ENCODE data around the gene EIF5.

The EIF5 gene

DNA sequence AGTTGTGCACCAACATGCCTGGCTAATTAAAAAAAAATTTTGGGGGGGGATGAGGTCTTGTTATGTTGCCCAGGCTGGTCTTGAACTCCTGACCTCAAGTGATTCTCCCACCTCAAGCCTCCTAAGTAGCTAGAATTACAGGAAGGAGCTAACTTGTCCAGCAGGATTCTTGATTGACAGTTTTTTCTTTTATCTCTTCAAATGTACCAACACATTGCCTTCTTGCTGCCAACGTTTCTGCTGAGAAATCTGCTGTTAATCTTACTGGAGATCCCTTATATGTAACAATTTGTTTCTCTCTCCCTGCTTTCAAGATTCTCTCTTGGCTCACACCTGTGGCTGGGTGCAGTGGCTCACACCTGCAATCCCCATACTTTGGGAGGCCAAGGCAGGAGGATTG is 28.7 kb downstream of the EIF5 start:
- no peak for DNase-seq (ENCODE audit: low read depth in 1 of 2, low spot score in 1 of 2)

DNA sequence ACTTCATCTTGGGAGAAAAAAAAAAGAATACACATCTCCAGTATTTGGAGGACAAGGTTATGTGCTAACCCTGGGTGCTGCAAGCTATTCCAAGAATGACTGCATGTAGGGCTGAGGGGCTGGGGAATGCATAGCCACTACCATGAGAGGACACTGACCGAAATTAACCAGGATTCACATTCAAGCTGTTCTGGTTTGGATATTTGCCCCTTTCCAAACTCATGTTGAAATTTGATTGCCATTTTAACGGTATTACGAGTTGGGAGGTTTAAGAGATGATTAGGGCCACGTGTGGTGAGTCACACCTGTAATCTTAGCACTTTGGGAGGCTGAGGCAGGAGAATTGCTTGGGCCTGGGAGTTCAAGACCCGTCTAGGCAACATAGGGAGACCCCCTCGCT is 32.7 kb downstream of the EIF5 start:
- no peak for DNase-seq (ENCODE audit: low read depth in 1 of 2, low spot score in 1 of 2)

DNA sequence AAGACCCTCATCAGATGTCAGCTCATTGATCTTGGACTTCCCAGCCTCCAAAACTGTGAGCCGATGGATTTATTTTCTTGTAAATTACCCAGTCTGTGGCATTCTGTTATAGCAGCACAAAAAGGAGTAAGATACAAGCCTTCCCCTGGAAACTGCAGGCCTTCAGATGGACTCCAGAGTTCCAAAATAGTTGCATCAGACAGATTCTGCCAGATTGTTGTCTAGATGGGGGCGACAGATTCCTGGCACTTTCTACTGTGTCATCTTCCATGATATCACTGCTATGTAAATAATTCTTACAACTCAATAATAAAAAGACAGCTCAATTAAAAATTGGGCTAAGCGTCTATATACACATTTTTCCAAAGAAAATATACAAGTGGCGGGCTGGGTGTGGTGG is 34.0 kb downstream of the EIF5 start:
- no peak for DNase-seq (ENCODE audit: low read depth in 1 of 2, low spot score in 1 of 2)

DNA sequence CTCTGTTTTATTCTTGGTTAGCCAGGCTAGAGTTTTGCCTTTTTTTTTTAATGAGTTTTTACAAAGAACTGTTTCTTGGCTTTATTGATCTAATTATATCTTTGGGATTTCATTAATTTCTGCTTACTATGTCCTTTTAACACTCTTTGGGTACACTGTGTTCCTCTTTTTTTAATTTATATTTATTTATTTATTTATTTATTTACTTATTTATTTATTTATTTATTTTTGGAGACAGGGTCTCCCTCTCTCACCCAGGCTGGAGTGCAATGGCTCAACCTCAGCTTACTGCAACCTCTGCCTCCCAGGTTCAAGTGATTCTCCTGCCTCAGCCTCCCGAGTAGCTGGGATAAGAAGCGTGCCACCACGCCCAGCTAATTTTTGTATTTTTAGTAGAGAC is 36.0 kb downstream of the EIF5 start:
- no peak for DNase-seq (ENCODE audit: low read depth in 1 of 2, low spot score in 1 of 2)

DNA sequence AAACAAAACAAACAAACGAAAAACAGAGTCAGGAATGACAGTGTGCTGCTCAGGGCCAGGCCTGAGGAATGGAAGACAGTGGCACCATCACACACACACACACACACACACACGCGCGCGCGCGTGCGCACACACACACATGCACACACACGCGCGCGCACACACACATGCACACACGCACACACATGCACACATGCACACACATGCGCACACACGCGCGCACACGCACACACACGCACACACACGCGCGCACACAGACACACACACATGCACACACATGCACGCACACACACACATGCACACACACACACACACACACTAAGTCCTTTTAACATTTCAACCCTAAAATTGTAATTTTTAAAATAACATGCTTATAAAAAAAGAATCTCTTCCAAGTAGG is 38.0 kb downstream of the EIF5 start:
- no peak for DNase-seq (ENCODE audit: low read depth in 1 of 2, low spot score in 1 of 2)

DNA sequence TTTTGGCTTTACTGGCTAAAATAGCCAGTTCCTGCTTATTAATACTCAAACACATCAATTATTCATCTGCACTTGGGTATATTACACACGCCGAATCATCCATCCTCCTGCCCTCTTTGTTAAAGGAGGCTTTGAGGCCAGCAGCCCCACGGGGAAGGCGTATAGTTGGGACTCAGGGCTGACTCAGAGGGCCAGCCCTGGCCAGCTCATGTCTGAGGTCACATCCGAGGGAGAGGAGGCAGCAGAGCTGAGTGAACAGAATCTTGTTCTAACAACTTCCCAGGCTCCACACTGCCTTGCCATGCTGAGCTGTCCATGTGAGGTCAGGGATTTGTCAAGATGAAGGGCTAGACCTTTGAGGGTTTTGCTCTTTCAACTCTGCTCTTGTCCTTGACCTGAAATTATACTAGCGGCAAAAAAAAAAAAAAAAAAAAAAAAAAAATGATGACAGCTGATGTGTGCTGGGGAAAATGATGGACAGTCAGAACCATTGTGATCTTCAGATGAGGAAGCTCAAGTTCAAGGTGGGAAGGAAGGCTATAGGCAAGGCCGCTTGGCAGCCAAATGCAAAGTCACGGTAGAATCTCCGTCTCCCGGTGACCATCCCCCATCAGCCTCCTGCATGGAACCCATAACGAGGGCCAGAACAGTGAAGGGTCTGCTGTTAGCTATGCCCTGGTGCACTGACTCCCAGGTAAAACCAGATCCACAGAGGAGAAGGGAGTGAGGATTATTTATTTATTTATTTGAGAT is 38.7 kb downstream of the EIF5 start:
- DNase-seq (ENCODE audit: low read depth in 1 of 2, low spot score in 1 of 2): no peak

DNA sequence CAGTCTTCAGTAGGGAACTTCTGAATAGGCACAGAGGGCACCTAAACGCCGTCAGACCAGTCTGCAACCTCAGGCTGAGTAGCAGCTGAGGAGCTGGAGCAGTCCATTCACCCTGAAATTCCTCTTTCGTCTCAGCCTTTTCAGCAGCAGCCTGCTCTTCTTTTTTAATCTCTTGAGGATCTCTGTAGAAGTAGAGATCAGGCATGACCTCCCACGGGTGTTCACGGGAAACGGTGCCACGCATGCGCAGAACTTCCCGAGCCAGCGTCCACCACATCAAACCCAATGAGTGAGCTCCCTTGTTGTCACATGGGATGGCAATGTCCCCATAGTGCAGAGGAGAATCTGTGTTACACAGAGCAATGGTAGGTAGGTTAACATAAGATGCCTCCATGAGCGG is 40.1 kb downstream of the EIF5 start:
- DNase-seq (ENCODE audit: low read depth in 1 of 2, low spot score in 1 of 2): no peak

DNA sequence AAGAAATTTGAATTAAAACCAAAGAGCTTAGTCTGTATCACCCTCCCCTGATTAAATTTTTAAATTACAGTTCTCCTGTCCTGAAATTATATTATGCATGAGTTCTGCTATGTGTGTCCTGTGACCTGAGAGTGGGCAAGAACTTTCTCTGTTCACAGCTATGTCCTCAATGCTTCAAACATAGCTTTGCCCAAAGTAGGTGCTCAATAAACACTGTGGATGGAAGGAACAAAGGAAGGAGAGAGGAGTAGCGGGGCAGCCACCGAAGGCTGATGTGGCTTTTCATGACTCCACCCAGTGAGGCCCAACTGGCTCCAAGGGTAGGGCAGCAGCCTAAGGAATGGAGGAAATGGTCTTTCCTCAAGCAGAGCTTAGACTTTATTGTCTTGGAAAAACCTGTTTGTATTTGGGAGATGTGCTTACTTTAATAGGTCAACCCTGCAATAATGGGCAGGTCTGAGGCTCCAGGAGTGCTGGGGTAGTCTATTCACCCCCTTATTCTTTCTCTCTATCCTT is 43.5 kb downstream of the EIF5 start:
- DNase-seq (ENCODE audit: low read depth in 1 of 2, low spot score in 1 of 2): no peak

DNA sequence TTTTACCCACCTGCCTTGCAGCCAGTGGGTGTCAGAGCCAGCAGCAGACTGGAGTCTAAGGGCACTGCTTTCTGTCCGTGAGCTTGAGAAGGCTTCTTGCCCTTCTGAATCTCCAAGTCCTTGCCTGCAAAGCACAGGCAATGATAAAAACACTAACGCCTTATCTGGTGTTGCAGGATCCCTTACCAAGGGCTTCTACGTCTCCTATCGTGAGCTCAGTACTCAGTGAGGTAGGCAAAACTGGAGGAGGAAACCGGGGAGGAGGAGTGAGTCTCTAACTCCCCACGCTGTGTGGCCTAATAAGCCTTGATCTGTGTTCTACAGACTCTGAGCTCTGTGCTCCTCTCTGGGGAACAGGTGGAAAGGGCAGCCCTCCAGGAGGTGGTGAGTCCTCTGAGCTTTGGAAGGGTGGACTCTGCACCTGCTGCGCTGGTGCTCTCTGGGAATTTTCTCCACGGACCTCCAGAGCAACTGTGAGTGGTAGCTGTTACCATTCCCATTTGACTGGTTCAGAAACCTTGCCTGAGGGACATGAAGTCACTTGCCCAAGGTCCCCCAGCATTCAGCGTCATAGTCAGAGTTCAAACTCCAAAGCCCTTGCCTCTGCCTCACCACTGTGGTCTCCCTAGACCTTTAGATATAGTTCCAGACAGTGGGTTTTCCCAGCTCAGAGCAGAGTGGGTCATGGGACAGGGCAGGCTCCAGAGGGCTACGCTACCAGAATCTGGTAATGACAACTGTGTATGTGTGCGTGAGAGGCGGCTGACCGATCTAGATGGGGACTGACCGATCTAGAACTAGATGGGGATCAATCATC is 44.2 kb downstream of the EIF5 start:
- no peak for DNase-seq (ENCODE audit: low read depth in 1 of 2, low spot score in 1 of 2)

DNA sequence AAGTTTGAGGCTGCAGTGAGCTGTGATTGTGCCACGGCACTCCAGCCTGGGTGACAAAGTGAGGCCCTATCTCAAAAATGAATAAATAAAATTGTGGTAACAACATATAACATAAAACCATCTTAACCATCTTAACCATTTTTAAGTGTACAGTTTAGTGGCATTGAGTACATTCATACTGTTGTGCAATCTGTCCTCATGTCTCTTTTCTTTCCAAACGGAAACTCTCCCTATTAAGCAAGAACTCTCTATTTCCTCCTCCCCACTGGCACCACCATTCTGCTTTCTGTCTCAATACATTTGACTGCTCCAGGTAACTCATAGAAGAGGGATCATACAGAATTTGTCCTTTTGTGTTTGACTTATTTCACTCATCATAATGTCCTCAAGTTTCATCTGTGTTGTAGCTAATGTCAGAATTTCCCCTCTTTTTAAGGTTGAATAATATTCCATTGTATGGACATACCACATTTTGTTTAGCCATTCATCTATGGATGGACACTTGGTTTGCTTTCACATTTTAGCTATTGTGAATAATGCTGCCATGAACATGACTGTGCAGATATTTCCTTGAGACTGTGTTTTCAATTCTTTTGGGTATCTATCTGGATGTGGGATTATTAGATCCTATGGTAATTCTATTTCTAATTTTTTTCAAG is 46.8 kb downstream of the EIF5 start:
- no peak for DNase-seq (ENCODE audit: low read depth in 1 of 2, low spot score in 1 of 2)

DNA sequence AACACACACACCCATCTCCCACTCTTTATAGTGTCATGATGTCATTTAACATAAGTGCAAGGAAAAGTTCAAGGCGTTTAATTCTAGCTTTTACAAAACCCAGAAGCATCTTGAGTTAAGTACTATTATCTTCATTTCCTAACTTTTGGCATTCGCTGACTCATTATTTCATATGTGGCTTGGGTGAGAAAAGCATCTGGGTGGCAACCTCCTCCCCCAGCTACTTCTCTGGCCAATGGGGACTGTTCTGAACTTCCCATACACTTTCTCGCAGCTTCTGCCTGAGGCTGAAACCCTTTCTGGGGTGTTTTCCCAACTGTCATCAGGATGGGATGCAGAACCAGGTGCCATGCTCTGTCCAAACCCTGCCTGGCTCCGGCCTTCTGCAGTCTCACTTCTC is 48.3 kb downstream of the EIF5 start:
- DNase-seq (ENCODE audit: low read depth in 1 of 2, low spot score in 1 of 2): no peak

DNA sequence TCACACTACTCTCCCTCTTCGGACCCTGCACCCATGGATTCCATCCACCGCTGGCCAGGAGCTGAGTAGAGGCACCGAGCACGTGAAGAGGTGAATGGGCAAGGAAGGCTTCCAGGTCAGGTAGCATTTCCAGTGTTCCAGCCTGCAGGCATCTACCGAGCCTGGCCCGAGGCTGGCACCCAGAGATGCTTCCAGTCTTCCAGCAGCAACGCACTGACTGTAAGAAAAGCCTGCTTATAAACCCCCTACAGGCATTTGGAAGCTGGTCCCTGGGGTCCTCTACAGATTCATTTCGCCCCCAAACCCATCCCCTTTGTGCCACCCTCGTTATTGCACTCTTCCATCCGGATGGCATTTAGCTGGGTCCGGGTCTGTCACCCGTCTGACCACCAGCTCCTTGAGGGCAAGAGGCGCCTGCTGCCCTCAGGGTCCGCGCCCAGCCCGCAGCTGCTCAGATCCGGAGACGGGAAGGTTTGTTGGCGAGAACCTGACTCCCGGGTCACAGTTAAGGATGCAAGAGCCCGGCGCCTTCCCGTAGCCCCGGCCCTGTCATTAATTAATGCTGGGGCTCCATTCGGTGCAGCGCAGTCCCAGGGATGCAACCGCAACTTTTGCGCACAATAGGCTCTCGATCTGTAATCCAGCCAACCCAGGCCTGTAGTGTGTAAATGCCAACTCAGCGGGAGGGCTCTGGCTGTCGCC is 50.6 kb downstream of the EIF5 start:
- no peak for DNase-seq (ENCODE audit: low read depth in 1 of 2, low spot score in 1 of 2)

DNA sequence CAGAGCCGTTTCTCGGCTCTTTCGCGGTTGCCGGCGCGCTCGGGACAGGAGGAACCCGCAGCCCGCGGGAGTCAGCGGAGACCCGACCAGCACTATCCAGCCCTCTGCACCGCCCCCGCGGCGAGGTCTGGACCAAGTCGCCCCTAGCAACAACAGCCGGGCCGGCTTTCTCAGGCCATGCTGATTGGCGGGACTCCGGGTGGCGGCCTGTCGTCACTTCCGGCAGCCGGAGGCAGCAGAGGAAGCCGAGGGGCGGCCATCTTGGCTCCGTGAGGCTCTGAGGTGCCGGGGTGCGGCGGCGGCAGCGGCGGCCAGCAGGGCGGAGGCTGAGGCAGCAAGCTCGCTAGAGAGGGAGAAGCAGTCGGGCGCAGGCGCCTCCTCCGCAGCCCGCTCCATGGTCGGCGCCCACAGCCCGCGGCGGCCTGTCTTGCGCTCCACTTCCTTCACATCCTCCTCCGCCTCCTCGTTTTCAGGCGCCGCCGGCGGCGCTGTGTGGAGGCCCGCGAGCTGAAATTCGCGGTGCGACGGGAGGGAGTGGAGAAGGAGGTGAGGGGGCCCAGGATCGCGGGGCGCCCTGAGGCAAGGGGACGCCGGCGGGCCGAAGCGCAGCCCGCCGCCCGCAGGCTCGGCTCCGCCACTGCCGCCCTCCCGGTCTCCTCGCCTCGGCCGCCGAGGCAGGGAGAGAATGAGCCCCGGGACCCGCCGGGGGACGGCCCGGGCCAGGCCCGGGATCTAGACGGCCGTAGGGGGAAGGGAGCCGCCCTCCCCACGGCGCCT is 51.3 kb downstream of the EIF5 start, which contains the start of gene MARK3:
TSS of gene MARK3 (plus strand) at position 264 of the 777 bp plus-strand sequence. CDS start 615 bp downstream, outside the sequence.
- DNase-seq (ENCODE audit: low read depth in 1 of 2, low spot score in 1 of 2): peak; percentile 91 to 96

DNA sequence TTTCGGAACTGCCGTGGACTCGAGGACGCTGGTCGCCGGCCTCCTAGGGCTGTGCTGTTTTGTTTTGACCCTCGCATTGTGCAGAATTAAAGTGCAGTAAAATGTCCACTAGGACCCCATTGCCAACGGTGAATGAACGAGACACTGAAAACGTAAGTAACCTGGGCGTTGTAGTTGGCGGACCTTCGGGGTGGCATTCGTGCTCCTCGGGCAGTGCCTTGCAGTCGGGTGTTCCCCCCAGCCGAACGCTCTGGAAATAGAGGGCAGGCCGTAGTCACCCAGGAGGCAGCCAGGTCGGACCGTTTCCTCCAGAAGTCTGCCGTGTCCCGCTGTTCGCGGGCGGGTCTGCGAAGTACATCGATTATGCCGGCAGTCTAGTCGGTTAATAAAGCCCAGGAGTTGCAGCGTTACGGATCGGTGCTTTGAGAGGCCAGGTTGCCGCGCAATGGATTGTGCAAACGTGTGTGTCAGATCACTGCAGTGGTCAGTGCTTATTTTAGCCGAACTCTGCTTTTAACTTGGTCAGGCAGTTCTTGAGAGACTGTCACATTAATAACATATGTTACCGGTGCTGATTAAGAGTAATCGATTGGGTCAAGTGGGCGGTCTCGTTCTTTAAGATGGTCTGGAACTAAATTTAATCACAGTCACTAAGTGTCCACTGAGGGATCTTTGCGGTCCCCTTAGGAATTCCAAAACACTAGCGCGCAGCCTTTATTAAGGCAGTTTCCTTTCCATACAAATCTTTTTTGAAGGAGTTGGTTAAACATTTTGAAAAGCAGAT is 52.1 kb downstream of the EIF5 start:
- peak; percentile 1 to 12 for DNase-seq (ENCODE audit: low read depth in 1 of 2, low spot score in 1 of 2)

DNA sequence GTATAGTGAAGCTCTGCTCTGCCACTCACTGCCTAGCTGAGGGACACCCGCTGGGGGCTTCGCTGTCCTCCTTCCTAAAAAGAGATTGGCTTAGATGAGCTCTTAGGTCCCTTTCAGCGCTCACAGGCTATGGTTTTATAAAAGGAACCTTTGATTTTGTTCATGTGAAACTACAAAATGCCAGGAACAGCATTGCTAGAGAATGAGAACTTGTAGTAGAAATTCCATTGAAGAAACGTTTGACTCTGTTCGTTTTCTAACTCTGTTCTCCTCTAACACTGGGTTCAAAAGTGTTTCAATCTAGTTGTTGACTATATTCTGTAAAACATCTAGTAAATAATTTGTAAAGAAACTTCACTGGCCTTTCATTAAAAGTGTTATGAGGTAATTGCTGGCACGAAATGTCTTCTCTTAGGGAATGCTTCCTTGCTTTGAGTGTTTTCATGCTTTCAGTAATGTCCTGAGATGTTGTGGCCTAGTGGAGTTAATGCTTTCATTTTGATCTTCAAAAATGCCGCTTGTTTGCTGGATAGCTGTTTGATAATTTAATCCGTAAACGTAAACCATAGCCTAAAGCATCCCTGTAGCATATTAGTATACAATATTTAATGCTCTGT is 52.8 kb downstream of the EIF5 start:
- no peak for DNase-seq (ENCODE audit: low read depth in 1 of 2, low spot score in 1 of 2)

DNA sequence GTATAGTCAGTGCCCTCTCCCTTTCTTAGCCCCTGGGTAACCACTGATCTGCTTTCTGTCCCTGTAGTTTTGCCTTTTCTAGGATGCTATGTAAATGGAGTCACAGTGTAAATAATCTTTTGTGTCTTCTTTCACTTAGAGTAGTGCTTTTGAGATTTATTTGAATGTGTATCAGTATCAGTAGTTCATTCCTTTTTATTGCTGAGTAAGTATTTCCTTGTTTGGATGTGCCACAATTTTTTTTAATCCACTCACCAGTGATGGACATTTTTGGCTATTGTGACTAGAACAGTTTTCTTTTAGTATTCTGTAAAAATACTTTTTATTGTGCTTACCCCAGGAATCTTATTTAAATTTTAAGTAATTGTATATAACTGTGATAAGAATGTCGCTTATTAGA is 54.6 kb downstream of the EIF5 start:
- no peak for DNase-seq (ENCODE audit: low read depth in 1 of 2, low spot score in 1 of 2)

DNA sequence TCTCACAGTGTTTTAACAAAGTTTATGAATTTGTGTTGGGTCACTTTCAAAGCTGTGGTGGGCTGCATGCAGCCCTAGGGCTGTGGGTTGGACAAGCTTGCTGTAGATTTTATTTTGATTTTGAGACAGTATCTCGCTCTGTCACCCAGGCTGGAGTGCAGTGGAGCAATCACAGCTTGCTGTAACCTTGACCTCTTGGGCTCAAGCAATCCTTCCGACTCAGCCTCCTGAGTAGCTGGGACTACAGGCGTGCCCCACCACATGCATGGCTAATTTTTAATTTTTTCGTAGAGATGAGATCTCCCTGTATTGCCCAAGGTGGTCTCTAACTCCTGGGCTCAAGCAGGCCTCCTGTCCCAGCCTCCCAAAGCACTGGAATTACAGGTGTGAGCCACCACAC is 56.6 kb downstream of the EIF5 start:
- no peak for DNase-seq (ENCODE audit: low read depth in 1 of 2, low spot score in 1 of 2)

DNA sequence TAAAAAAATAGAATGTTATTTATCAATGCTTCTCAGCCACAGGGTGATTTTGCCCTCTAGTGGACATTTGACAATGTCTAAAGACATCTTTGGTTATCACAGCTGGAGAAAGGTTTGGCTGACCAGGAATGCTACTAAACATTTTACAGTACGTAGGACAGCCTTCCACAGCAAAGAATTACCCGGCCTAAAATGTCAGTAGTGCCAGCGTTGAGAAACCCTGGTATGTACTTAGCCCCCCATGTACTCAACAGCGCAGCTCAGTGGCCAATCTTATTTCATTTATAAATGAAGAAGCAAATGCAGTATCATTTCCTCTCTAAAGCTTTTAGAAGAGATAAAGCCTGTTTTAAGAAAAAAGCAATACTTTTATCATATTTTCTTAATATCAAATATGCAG is 57.0 kb downstream of the EIF5 start:
- no peak for DNase-seq (ENCODE audit: low read depth in 1 of 2, low spot score in 1 of 2)

DNA sequence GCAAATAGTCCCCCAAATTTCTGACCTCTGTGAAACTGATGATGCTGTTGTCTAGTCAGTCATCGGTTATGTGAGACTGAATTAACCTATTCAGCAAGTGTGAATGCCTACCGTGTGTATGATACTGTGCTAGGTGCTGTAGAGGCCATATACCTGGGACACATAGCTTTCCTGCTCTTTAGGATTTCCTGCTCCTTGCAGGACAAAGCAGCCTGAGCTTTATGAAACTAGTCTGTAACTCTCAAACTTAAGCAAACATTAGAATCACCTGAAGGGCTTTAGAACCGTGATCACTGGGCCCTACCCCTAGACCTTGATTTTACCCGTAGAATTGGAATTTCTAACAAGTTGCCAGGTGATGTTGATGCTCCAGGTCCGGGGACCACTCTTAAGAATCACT is 58.1 kb downstream of the EIF5 start:
- DNase-seq (ENCODE audit: low read depth in 1 of 2, low spot score in 1 of 2): no peak
